Measurements from ENCODE around the gene CELA2B.

Gene CELA2B

DNA sequence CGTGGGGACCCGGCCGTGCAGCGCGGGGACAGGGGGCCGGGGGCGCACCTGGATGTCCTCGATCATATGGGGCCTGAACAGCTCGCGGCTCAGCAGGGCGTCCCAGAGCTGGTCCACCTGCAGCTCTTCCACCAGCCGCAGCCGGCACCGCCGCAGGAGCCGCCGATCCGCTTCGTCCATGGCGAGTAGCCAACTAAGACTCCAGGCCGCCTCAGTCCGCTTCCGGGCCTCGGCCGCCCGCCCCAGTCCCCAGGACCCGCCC, 48.0 kb downstream of the CELA2B start, which contains the start of gene CASP9 (continued):
- TF ChIP-seq ZNF341 (tag by site-specific recombination; IDR thresholded peaks at IDR 0.05; ENCODE audit: low read depth) (peak; percentile 93), ZNF664 (tag by site-specific recombination; IDR thresholded peaks at IDR 0.05) (no peak), ZEB2 (tag by site-specific recombination; IDR thresholded peaks at IDR 0.05) (no peak; the same call in 1 of the 2 replicates), SCRT2 (tag by site-specific recombination; IDR thresholded peaks at IDR 0.05) (peak; percentile 61), EGR2 (tag by site-specific recombination; IDR thresholded peaks at IDR 0.05; ENCODE audit: low read depth) (peak; percentile 18; the same call in 1 of the 2 replicates), ZNF501 (tag by site-specific recombination; IDR thresholded peaks at IDR 0.05) (no peak), ZIC2 (tag by site-specific recombination; IDR thresholded peaks at IDR 0.05) (peak; percentile 83), KLF9 (tag by site-specific recombination; IDR thresholded peaks at IDR 0.05; ENCODE audit: low read depth) (peak; percentile 25; the same call in 1 of the 2 replicates), ZNF266 (tag by site-specific recombination; IDR thresholded peaks at IDR 0.05; ENCODE audit: low read depth) (no peak), SP2 (tag by site-specific recombination; IDR thresholded peaks at IDR 0.05) (0 out of 2 replicates have a peak, but pooled peaks have one; percentile 3), ZNF658 (tag by site-specific recombination; IDR thresholded peaks at IDR 0.05) (no peak), KLF16 (tag by site-specific recombination; IDR thresholded peaks at IDR 0.05) (0 out of 2 replicates have a peak, but pooled peaks have one; percentile 40), ZNF600 (tag by site-specific recombination; IDR thresholded peaks at IDR 0.05) (peak; percentile 14; the same call in 1 of the 2 replicates), SP7 (tag by site-specific recombination; IDR thresholded peaks at IDR 0.05) (peak; percentile 16), GLIS2 (tag by site-specific recombination; IDR thresholded peaks at IDR 0.05) (peak; percentile 26)
- TF ChIP-seq, protein P1, sequence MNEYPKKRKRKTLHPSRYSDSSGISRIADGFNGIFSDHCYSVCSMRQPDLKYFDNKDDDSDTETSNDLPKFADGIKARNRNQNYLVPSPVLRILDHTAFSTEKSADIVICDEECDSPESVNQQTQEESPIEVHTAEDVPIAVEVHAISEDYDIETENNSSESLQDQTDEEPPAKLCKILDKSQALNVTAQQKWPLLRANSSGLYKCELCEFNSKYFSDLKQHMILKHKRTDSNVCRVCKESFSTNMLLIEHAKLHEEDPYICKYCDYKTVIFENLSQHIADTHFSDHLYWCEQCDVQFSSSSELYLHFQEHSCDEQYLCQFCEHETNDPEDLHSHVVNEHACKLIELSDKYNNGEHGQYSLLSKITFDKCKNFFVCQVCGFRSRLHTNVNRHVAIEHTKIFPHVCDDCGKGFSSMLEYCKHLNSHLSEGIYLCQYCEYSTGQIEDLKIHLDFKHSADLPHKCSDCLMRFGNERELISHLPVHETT (tag by site-specific recombination; IDR thresholded peaks at IDR 0.05): no peak
- TF ChIP-seq, protein P2, sequence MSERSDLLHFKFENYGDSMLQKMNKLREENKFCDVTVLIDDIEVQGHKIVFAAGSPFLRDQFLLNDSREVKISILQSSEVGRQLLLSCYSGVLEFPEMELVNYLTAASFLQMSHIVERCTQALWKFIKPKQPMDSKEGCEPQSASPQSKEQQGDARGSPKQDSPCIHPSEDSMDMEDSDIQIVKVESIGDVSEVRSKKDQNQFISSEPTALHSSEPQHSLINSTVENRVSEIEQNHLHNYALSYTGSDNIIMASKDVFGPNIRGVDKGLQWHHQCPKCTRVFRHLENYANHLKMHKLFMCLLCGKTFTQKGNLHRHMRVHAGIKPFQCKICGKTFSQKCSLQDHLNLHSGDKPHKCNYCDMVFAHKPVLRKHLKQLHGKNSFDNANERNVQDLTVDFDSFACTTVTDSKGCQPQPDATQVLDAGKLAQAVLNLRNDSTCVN (tag by site-specific recombination; optimal IDR thresholded peaks at IDR 0.05): peak; percentile 42
- TF ChIP-seq, protein P3, sequence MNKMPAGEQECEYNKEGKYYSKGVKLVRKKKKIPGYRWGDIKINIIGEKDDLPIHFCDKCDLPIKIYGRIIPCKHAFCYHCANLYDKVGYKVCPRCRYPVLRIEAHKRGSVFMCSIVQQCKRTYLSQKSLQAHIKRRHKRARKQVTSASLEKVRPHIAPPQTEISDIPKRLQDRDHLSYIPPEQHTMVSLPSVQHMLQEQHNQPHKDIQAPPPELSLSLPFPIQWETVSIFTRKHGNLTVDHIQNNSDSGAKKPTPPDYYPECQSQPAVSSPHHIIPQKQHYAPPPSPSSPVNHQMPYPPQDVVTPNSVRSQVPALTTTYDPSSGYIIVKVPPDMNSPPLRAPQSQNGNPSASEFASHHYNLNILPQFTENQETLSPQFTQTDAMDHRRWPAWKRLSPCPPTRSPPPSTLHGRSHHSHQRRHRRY (tag by site-specific recombination; IDR thresholded peaks at IDR 0.05): no peak
- TF ChIP-seq, protein P4, sequence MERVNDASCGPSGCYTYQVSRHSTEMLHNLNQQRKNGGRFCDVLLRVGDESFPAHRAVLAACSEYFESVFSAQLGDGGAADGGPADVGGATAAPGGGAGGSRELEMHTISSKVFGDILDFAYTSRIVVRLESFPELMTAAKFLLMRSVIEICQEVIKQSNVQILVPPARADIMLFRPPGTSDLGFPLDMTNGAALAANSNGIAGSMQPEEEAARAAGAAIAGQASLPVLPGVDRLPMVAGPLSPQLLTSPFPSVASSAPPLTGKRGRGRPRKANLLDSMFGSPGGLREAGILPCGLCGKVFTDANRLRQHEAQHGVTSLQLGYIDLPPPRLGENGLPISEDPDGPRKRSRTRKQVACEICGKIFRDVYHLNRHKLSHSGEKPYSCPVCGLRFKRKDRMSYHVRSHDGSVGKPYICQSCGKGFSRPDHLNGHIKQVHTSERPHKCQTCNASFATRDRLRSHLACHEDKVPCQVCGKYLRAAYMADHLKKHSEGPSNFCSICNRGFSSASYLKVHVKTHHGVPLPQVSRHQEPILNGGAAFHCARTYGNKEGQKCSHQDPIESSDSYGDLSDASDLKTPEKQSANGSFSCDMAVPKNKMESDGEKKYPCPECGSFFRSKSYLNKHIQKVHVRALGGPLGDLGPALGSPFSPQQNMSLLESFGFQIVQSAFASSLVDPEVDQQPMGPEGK (tag by site-specific recombination; IDR thresholded peaks at IDR 0.05): peak; percentile 25; the same call in 1 of the 2 replicates

DNA sequence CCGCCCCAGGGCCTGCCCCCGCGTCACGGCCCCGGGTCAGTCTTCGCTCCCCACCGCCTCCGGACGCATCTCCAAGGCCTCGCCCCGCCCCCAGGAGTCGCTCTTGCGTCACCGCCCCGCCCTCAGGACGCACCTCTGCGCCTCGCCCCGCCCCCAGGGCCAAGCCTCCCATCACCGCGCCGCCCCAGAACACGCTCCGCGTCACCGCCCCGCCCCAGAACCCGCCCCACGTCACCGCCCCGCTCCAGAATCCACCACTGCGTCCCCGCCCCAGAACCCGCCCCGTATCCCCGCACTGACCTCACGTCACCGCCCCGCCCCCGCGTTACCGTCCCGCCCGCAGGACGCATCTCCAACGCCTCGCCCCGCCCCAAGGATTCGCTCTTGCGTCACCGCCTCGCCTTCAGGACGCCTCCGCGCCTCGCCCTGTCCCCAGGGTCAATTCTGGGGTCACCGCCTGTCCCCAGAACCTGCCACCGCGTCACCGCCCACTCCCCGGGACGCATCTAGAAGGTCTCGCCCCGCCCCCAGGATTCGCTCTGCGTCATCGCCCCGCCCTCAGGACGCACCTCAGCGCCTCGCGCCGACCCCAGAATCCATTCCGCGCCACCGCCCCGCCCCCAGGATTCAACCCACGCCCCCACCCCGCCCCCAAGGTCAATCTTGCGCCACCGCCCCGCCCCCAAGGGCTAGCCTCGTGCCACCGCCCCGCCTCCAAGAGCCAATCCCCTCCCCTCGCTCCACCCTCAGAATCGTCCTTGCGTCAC, 48.6 kb downstream of the CELA2B start:
- POLR2A ChIA-PET: interaction anchor here (0.6 kb wide), 1 partner anchor 1915 kb away, joined by 3 read pairs; the partner anchor contains the start of gene RCC2
- CTCF ChIA-PET: no interaction called here
- Histone ChIP-seq H3K27ac (ENCODE audit: extremely low read depth, low read depth, low read length) (no peak overlapping the region; the same call in 1 of the 2 replicates), H3K4me3 (ENCODE audit: low read depth, low read length) (peak overlapping the region; percentile 83), H3K4me1 (ENCODE audit: control insufficient read depth, insufficient read depth, low read length) (peaks cover 7% of the 10 kb centered on the region), H3K9me3 (ENCODE audit: control insufficient read depth, insufficient read depth, low read depth, low read length) (no peaks in the 10 kb centered on the region), H3K36me3 (ENCODE audit: control insufficient read depth in 2 of 2, insufficient read depth in 1 of 2, low read length in 2 of 2) (peaks cover 0 to 3% of the 10 kb centered on the region in 2 experiments; a peak in 1 of 3 replicates)
- no peak for TF ChIP-seq ZNF48 (tag by site-specific recombination; IDR thresholded peaks at IDR 0.05)
- no peak for TF ChIP-seq ZNF610 (tag by site-specific recombination; IDR thresholded peaks at IDR 0.05; ENCODE audit: borderline replicate concordance)
- TF ChIP-seq KLF7 (tag by site-specific recombination; IDR thresholded peaks at IDR 0.05; ENCODE audit: borderline replicate concordance): 0 out of 2 replicates have a peak, but pooled peaks have one; percentile 27
- peak; percentile 96 for TF ChIP-seq ZBTB1 (tag by site-specific recombination; IDR thresholded peaks at IDR 0.05)
- TF ChIP-seq ZBTB21 (tag by site-specific recombination; IDR thresholded peaks at IDR 0.05): peak; percentile 95
- TF ChIP-seq ATF2 (tag by site-specific recombination; IDR thresholded peaks at IDR 0.05; ENCODE audit: low read depth): peak; percentile 62
- TF ChIP-seq ZFP37 (tag by site-specific recombination; IDR thresholded peaks at IDR 0.05): no peak
- TF ChIP-seq ZNF624 (tag by site-specific recombination; IDR thresholded peaks at IDR 0.05): no peak
- TF ChIP-seq KLF16 (tag by site-specific recombination; IDR thresholded peaks at IDR 0.05): peak; percentile 88; the same call in 1 of the 2 replicates
- no peak for TF ChIP-seq ZNF488 (tag by site-specific recombination; IDR thresholded peaks at IDR 0.05)
- TF ChIP-seq ZNF664 (tag by site-specific recombination; IDR thresholded peaks at IDR 0.05): no peak
- no peak for TF ChIP-seq ZNF37A (tag by site-specific recombination; IDR thresholded peaks at IDR 0.05)
- peak; percentile 89 for TF ChIP-seq SP3 (tag by site-specific recombination; IDR thresholded peaks at IDR 0.05)
